Measurements from ENCODE around the gene LRRC8D.

LRRC8D gene

DNA sequence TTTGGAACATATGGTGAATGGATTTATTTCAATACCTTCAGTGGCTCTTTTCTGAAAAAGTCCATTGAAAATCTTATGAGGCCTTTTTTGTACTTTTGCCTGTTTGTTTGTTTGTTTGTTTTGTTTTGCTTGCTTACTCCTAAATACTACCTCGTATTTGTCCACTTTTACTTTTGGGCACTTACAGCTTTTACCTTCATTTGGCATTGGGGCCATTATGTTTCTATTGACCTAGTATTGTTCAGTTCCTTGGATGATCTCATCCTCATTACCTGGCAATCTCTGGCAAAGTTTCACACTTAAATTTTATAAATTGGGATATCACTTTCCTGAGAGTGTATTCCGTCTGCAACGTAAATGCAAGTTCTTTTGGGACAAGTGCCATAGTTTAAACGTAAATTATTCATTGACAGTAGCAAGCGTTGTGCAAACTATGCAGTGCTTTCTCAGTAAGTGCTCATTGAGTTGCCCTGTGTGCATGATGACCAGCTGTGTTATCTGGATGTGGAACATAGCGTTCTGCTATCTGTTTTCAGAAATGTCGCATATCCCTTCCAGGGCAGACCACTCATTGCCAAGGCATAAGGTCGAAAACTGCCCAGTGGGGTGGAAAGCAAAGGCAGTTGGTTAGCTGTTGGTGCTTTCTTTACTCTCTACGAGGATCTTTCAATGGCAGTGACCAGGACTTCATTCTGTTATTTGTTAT, 51.1 kb downstream of the LRRC8D start:
- DNase-seq (ENCODE audit: extremely low read depth, insufficient read length) = no peak
- Histone ChIP-seq H3K27me3 (replicated peaks; ENCODE audit: control insufficient read depth, insufficient read depth, low read length) (no peaks in the 10 kb centered on the region), H3K36me3 (ENCODE audit: control insufficient read depth, insufficient read depth, low read length) (no peaks in the 10 kb centered on the region; the same call in 1 of the 2 replicates), H3K4me3 (replicated peaks; ENCODE audit: low read depth, low read length) (no peak overlapping the region)
- TF ChIP-seq, protein P1, sequence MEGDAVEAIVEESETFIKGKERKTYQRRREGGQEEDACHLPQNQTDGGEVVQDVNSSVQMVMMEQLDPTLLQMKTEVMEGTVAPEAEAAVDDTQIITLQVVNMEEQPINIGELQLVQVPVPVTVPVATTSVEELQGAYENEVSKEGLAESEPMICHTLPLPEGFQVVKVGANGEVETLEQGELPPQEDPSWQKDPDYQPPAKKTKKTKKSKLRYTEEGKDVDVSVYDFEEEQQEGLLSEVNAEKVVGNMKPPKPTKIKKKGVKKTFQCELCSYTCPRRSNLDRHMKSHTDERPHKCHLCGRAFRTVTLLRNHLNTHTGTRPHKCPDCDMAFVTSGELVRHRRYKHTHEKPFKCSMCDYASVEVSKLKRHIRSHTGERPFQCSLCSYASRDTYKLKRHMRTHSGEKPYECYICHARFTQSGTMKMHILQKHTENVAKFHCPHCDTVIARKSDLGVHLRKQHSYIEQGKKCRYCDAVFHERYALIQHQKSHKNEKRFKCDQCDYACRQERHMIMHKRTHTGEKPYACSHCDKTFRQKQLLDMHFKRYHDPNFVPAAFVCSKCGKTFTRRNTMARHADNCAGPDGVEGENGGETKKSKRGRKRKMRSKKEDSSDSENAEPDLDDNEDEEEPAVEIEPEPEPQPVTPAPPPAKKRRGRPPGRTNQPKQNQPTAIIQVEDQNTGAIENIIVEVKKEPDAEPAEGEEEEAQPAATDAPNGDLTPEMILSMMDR (IDR thresholded peaks at IDR 0.05; ENCODE audit: insufficient read depth, low read length, poor library complexity, severe bottlenecking) = no peak

DNA sequence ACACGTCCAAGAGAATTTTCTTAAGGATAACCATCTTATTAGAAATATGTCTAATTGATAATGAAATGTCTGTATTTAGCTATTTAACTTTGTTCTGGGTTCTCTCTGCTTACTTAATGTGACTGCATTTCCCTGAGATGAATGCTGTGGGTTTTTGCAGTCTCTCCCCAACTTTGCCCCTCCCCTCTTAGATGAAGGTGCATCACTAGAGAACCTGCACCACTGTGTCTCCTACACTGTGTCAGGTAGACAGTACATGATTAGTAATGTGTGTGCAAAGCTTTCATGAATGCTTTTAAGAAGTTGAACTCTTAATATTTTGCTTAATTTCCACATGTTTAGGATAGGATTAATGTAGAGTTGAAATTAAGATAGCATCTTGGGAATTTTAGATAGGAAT, 51.7 kb downstream of the LRRC8D start:
- DNase-seq (ENCODE audit: extremely low read depth, insufficient read length) = no peak
- TF ChIP-seq, protein P1 (IDR thresholded peaks at IDR 0.05; ENCODE audit: insufficient read depth, low read length, poor library complexity, severe bottlenecking) = no peak
- no peak overlapping the region for H3K4me3 ChIP-seq (replicated peaks; ENCODE audit: low read depth, low read length)
- H3K27me3 ChIP-seq (replicated peaks; ENCODE audit: control insufficient read depth, insufficient read depth, low read length) = no peaks in the 10 kb centered on the region
- H3K36me3 ChIP-seq (ENCODE audit: control insufficient read depth, insufficient read depth, low read length) = no peaks in the 10 kb centered on the region; the same call in 1 of the 2 replicates

DNA sequence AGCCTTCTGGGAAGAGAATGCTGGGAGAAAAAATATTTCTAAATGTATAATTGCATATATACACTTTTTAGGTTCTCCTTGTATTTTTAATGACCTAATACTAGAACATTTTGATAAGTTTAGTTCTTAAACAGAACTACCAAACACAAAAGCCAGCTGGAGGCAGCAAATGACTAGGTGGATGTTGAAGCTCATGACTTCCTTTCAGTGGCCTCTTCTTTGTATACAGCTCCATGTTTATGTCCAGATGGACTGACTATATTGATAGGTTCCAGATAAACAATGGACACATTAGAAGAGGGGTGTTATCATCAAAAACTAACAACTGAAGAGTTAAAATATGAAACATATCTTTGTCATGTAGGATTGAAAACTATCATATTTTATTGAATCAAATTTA, 52.5 kb downstream of the LRRC8D start:
- H3K36me3 ChIP-seq (ENCODE audit: control insufficient read depth, insufficient read depth, low read length) = no peaks in the 10 kb centered on the region; the same call in 1 of the 2 replicates
- TF ChIP-seq, protein P1 (IDR thresholded peaks at IDR 0.05; ENCODE audit: insufficient read depth, low read length, poor library complexity, severe bottlenecking) = no peak
- no peaks in the 10 kb centered on the region for H3K27me3 ChIP-seq (replicated peaks; ENCODE audit: control insufficient read depth, insufficient read depth, low read length)
- H3K4me3 ChIP-seq (replicated peaks; ENCODE audit: low read depth, low read length) = no peak overlapping the region
- DNase-seq (ENCODE audit: extremely low read depth, insufficient read length) = no peak

DNA sequence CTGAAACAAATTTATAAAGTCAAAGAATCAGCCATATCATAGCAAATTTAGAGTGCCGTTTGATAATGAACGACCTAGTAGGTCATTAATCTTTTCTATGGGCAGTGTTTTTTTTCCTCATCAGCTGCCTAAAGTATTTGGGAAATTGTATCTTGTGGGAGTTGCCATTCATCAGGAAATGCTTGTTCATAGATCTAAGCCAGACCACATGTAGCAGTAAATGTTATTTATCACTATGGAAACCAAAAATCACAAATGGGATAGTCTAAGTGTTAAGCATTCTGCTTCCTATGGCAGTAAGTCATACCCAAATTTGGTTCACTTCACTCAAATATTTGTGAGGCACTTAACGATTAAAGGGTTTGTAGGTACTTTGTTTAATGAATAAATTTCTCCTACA, 52.9 kb downstream of the LRRC8D start:
- H3K36me3 ChIP-seq (ENCODE audit: control insufficient read depth, insufficient read depth, low read length) = no peaks in the 10 kb centered on the region; the same call in 1 of the 2 replicates
- no peak overlapping the region for H3K4me3 ChIP-seq (replicated peaks; ENCODE audit: low read depth, low read length)
- H3K27me3 ChIP-seq (replicated peaks; ENCODE audit: control insufficient read depth, insufficient read depth, low read length) = no peaks in the 10 kb centered on the region
- TF ChIP-seq, protein P1 (IDR thresholded peaks at IDR 0.05; ENCODE audit: insufficient read depth, low read length, poor library complexity, severe bottlenecking) = no peak
- DNase-seq (ENCODE audit: extremely low read depth, insufficient read length) = no peak

DNA sequence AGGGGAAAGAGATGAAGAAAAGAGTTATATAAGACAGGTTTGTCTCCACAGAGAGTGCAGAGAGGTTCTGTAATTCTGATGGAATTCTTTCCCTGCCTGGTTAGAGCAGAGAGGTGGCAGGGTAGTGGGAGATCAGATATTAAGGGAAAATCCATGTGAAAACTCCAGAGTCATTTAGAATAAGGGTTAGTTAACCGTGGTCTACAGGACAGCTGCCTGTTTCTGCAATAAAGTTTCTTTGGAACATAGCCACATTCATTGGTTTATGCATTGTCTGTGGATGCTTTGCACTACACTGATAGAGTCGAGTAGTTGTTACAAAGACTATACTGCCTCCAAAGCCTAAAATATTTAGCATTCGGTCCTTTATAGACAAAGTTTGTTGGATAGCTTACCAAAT, 55.6 kb downstream of the LRRC8D start:
- Histone ChIP-seq H3K4me3 (replicated peaks; ENCODE audit: low read depth, low read length) (no peak overlapping the region), H3K27me3 (replicated peaks; ENCODE audit: control insufficient read depth, insufficient read depth, low read length) (no peaks in the 10 kb centered on the region), H3K36me3 (ENCODE audit: control insufficient read depth, insufficient read depth, low read length) (no peaks in the 10 kb centered on the region; the same call in 1 of the 2 replicates)
- no peak for DNase-seq (ENCODE audit: extremely low read depth, insufficient read length)
- TF ChIP-seq, protein P1 (IDR thresholded peaks at IDR 0.05; ENCODE audit: insufficient read depth, low read length, poor library complexity, severe bottlenecking) = no peak
